GM23338 (cell line): ENCODE measurements around the gene NDUFA13. TPM values are rescaled to one million over a fixed set of nuclear protein-coding genes. Genes with fewer than 3 reads are reported as not detected.

Source experiments
- ATAC-seq: fragments of 200-7000 bp; cut with Tn5 transposase; 3 replicates; pipeline ENCODE4 v1.9.1; 2020
- DNase-seq: peaks from one replicate; pipeline ENCODE4 v3.0.0-alpha.2; 2015; ENCODE audit warnings: low spot score
- H2AFZ ChIP-seq: fragments of 200-600 bp; sonication (generic); 2 replicates; pipeline ENCODE4 v1.8.0; 2016; ENCODE audit warnings: antibody characterized with exemption, mild to moderate bottlenecking, moderate library complexity
- H3F3A ChIP-seq: fragments of 200-600 bp; sonication (generic); replicated peaks from 2 replicates; pipeline ENCODE4 v1.8.0; 2017; ENCODE audit warnings: antibody characterized with exemption, mixed run types, low read depth
- H3K27ac ChIP-seq: fragments of 200-600 bp; sonication (generic); 2 replicates; pipeline ENCODE4 v1.6.1; 2016; ENCODE audit warnings: low read depth
- H3K27me3 ChIP-seq: fragments of 200-600 bp; sonication (generic); 2 replicates; pipeline ENCODE4 v1.8.0; 2016; ENCODE audit warnings: mild to moderate bottlenecking, mixed run types, moderate library complexity; ENCODE audit not compliant: insufficient read depth
- H3K36me3 ChIP-seq: fragments of 200-600 bp; sonication (generic); 2 replicates; pipeline ENCODE4 v1.8.0; 2016; ENCODE audit warnings: mild to moderate bottlenecking; ENCODE audit not compliant: insufficient read depth
- H3K4me1 ChIP-seq: fragments of 200-600 bp; sonication (generic); 2 replicates; pipeline ENCODE4 v1.8.0; 2016; ENCODE audit warnings: mild to moderate bottlenecking, moderate library complexity; ENCODE audit not compliant: insufficient read depth
- H3K4me2 ChIP-seq: fragments of 200-600 bp; sonication (generic); 2 replicates; pipeline ENCODE4 v1.7.1; 2017; ENCODE audit warnings: mixed run types
- H3K4me3 ChIP-seq: fragments of 200-600 bp; sonication (generic); 2 replicates; pipeline ENCODE4 v1.6.1; 2016; ENCODE audit warnings: mixed run types
- H3K79me2 ChIP-seq: fragments of 200-600 bp; sonication (generic); replicated peaks from 2 replicates; pipeline ENCODE4 v1.8.0; 2017; ENCODE audit warnings: mild to moderate bottlenecking; ENCODE audit not compliant: insufficient read depth
- H3K9me2 ChIP-seq: fragments of 200-600 bp; sonication (generic); 2 replicates; pipeline ENCODE4 v1.8.0; 2017; ENCODE audit not compliant: insufficient read depth
- H4K20me1 ChIP-seq: fragments of 200-600 bp; sonication (generic); replicated peaks from 2 replicates; pipeline ENCODE4 v1.8.0; 2017; ENCODE audit warnings: mild to moderate bottlenecking; ENCODE audit not compliant: insufficient read depth
- H3K27ac Mint-ChIP-seq: 2 replicates; pipeline ENCODE4 v1.8.0; 2020; ENCODE audit warnings: inconsistent platforms, mild to moderate bottlenecking, moderate library complexity, mixed read lengths
- H3K27me3 Mint-ChIP-seq: 3 replicates; pipeline ENCODE4 v1.8.0; 2022; ENCODE audit warnings: low read depth, mild to moderate bottlenecking, moderate library complexity, mixed read lengths, inconsistent platforms; ENCODE audit not compliant: insufficient read depth, poor library complexity
- H3K36me3 Mint-ChIP-seq: 3 replicates; pipeline ENCODE4 v1.8.0; 2021; ENCODE audit warnings: low read depth, mild to moderate bottlenecking, inconsistent platforms, moderate library complexity, mixed read lengths
- H3K4me1 Mint-ChIP-seq: 3 replicates; pipeline ENCODE4 v1.8.0; 2020; ENCODE audit warnings: mild to moderate bottlenecking, inconsistent platforms, mixed read lengths
- H3K4me3 Mint-ChIP-seq: 3 replicates; pipeline ENCODE4 v1.8.0; 2021; ENCODE audit warnings: moderate library complexity, mild to moderate bottlenecking, inconsistent platforms, mixed read lengths
- H3K9me3 Mint-ChIP-seq: 3 replicates; pipeline ENCODE4 v1.8.0; 2020; ENCODE audit warnings: moderate library complexity, mild to moderate bottlenecking, inconsistent platforms, mixed read lengths
- CREB1 ChIP-seq: fragments of 250-450 bp; sonication (Bioruptor Pico); IDR thresholded peaks from 2 replicates; pipeline ENCODE4 v1.5.0; 2020; ENCODE audit warnings: low read depth, mild to moderate bottlenecking, moderate library complexity
- EZH2 ChIP-seq: fragments of 200-600 bp; sonication (generic); IDR thresholded peaks from one replicate; pipeline ENCODE4 v1.8.0; 2017; ENCODE audit warnings: antibody characterized with exemption, mild to moderate bottlenecking, low read depth; ENCODE audit not compliant: unreplicated experiment
- EZH2phosphoT487 ChIP-seq: fragments of 200-600 bp; sonication (generic); IDR thresholded peaks from one replicate; pipeline ENCODE4 v1.8.1; 2018; ENCODE audit warnings: antibody characterized with exemption; ENCODE audit not compliant: unreplicated experiment
- JUNB ChIP-seq: IDR thresholded peaks from one replicate; pipeline ENCODE4 v1.6.1; 2016; ENCODE audit warnings: antibody characterized with exemption; ENCODE audit not compliant: unreplicated experiment
- NANOG ChIP-seq: IDR thresholded peaks from 2 replicates; pipeline ENCODE4 v1.6.1; 2016; ENCODE audit warnings: antibody characterized with exemption, borderline replicate concordance
- POLR2AphosphoS5 ChIP-seq: IDR thresholded peaks from 2 replicates; pipeline ENCODE4 v1.6.1; 2016; ENCODE audit warnings: antibody characterized with exemption, low read depth
- STAT1 ChIP-seq: IDR thresholded peaks from one replicate; pipeline ENCODE4 v1.6.1; 2016; ENCODE audit warnings: antibody characterized with exemption; ENCODE audit not compliant: unreplicated experiment
- ZNF114 ChIP-seq: fragments of 250-450 bp; sonication (Bioruptor Pico); IDR thresholded peaks from 2 replicates; pipeline ENCODE4 v1.5.0; 2020; ENCODE audit warnings: mild to moderate bottlenecking, moderate library complexity
- ZNF331 ChIP-seq: fragments of 250-450 bp; sonication (Bioruptor Pico); IDR thresholded peaks from 2 replicates; pipeline ENCODE4 v1.5.0; 2020; ENCODE audit warnings: low read depth, mild to moderate bottlenecking, moderate library complexity
- polyA plus RNA-seq: library from polyadenylated mRNA; unstranded; fragments of >200 nt; fragmentation: Nextera tagmentation; extraction: Ambion mirVana; gene quantifications from 2 replicates; pipeline ENCODE4 v1.2.1, GENCODE V29; 2016
- total RNA-seq: library from RNA; depleted of rRNA; stranded (reverse); fragments of >200 nt; shearing (Covaris generic); gene quantifications from 2 replicates; pipeline ENCODE4 v1.2.3, GENCODE V29; 2014
- TF ChIP-seq, protein P1 (sequence below), 2 experiments: fragments of 200-600 bp in 1 of 2; sonication (generic) in 1 of 2; conservative IDR thresholded peaks; 2 replicates each; pipeline versions ENCODE4 v1.5.1 to v1.6.1; 2016 to 2017; ENCODE audit warnings: antibody characterized with exemption in 2 of 2, low read depth in 2 of 2, mild to moderate bottlenecking in 2 of 2, moderate library complexity in 1 of 2
- TF ChIP-seq, protein P2 (sequence below): IDR thresholded peaks from 2 replicates; pipeline ENCODE4 v1.6.1; 2016; ENCODE audit warnings: antibody characterized with exemption
- TF ChIP-seq, protein P3 (sequence below): fragments of 250-450 bp; sonication (Bioruptor Pico); IDR thresholded peaks from 2 replicates; pipeline ENCODE4 v1.5.0; 2020; ENCODE audit warnings: mild to moderate bottlenecking, moderate library complexity

NDUFA13 gene
- total and polyA plus RNA-seq, 2 experiments from 2014 or later, result 143 to 598 TPM

DNA sequence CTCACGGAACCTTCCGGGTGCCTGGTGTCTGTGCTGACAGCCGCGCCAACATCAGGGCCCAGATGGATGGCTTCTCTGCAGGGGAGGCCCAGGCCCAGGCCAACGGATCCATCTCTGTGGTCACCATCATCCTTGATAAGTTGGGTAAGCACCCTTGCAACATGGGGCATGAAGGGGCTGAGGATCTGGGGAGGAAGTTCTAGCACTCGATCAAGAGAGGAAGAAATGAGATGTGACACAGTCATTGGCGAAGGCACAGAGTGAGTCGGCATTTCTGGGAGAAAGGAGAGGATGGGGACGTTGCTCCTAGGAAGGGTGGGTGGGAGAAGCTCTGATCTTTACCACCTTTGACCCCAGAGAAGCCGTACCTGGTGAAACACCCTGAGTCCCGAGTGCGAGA is 26.5 kb downstream of the NDUFA13 start (continued):
- TF ChIP-seq ZNF331 (CRISPR knock-in tag), result no peak
- TF ChIP-seq, protein P1, sequence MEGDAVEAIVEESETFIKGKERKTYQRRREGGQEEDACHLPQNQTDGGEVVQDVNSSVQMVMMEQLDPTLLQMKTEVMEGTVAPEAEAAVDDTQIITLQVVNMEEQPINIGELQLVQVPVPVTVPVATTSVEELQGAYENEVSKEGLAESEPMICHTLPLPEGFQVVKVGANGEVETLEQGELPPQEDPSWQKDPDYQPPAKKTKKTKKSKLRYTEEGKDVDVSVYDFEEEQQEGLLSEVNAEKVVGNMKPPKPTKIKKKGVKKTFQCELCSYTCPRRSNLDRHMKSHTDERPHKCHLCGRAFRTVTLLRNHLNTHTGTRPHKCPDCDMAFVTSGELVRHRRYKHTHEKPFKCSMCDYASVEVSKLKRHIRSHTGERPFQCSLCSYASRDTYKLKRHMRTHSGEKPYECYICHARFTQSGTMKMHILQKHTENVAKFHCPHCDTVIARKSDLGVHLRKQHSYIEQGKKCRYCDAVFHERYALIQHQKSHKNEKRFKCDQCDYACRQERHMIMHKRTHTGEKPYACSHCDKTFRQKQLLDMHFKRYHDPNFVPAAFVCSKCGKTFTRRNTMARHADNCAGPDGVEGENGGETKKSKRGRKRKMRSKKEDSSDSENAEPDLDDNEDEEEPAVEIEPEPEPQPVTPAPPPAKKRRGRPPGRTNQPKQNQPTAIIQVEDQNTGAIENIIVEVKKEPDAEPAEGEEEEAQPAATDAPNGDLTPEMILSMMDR (conservative IDR thresholded peaks at IDR 0.05; ENCODE audit: low read depth in 2 of 2), result no peak
- no peak for TF ChIP-seq ZNF114
- TF ChIP-seq JUNB, result no peak

DNA sequence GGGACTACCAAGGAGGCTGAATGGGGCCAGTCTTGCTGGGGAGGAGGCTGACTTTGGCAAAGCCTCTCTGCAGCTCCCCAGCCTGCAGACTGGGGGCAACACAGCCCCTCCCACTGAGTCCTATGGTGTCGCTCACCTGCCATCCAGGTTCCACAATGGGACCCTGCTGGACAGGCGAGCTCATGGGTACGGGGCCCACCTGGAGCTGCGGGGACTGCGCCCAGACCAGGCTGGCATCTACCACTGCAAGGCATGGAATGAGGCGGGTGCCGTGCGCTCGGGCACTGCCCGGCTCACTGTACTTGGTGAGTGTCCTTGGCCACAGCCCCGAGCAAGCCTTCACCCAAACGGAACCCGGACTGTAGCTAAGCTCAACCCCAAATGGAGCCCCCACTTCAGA is 27.1 kb downstream of the NDUFA13 start:
- Mint-ChIP-seq H3K4me3 (no peak overlapping the region), H3K4me1 (peaks cover 8% of the 10 kb centered on the region; the same call in 2 of the 3 replicates), H3K27me3 (peaks cover 15% of the 10 kb centered on the region), H3K9me3 (no peaks in the 10 kb centered on the region), H3K36me3 (no peaks in the 10 kb centered on the region; the same call in 2 of the 3 replicates), H3K27ac (no peak overlapping the region)
- no peak for DNase-seq
- Histone ChIP-seq H2AFZ (no peak overlapping the region), H3K79me2 (no peaks in the 10 kb centered on the region), H3K4me3 (no peak overlapping the region), H3K27ac (no peak overlapping the region), H3K36me3 (no peaks in the 10 kb centered on the region), H3F3A (0 out of 2 replicates have a peak, but pooled peaks cover 8% of the 10 kb centered on the region), H4K20me1 (0 out of 2 replicates have a peak, but pooled peaks cover 5% of the 10 kb centered on the region), H3K4me2 (no peak overlapping the region), H3K4me1 (peaks cover 5% of the 10 kb centered on the region; the same call in 1 of the 2 replicates), H3K27me3 (peaks cover 25% of the 10 kb centered on the region), H3K9me2 (no peaks in the 10 kb centered on the region)
- no peak for ATAC-seq
- TF ChIP-seq CREB1 (CRISPR knock-in tag) (no peak), STAT1 (no peak), ZNF331 (CRISPR knock-in tag) (no peak), NANOG (no peak), POLR2AphosphoS5 (no peak), ZNF114 (no peak), EZH2 (no peak), JUNB (no peak), EZH2phosphoT487 (no peak)
- TF ChIP-seq, protein P2, sequence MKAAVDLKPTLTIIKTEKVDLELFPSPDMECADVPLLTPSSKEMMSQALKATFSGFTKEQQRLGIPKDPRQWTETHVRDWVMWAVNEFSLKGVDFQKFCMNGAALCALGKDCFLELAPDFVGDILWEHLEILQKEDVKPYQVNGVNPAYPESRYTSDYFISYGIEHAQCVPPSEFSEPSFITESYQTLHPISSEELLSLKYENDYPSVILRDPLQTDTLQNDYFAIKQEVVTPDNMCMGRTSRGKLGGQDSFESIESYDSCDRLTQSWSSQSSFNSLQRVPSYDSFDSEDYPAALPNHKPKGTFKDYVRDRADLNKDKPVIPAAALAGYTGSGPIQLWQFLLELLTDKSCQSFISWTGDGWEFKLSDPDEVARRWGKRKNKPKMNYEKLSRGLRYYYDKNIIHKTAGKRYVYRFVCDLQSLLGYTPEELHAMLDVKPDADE, result no peak
- TF ChIP-seq, protein P3, sequence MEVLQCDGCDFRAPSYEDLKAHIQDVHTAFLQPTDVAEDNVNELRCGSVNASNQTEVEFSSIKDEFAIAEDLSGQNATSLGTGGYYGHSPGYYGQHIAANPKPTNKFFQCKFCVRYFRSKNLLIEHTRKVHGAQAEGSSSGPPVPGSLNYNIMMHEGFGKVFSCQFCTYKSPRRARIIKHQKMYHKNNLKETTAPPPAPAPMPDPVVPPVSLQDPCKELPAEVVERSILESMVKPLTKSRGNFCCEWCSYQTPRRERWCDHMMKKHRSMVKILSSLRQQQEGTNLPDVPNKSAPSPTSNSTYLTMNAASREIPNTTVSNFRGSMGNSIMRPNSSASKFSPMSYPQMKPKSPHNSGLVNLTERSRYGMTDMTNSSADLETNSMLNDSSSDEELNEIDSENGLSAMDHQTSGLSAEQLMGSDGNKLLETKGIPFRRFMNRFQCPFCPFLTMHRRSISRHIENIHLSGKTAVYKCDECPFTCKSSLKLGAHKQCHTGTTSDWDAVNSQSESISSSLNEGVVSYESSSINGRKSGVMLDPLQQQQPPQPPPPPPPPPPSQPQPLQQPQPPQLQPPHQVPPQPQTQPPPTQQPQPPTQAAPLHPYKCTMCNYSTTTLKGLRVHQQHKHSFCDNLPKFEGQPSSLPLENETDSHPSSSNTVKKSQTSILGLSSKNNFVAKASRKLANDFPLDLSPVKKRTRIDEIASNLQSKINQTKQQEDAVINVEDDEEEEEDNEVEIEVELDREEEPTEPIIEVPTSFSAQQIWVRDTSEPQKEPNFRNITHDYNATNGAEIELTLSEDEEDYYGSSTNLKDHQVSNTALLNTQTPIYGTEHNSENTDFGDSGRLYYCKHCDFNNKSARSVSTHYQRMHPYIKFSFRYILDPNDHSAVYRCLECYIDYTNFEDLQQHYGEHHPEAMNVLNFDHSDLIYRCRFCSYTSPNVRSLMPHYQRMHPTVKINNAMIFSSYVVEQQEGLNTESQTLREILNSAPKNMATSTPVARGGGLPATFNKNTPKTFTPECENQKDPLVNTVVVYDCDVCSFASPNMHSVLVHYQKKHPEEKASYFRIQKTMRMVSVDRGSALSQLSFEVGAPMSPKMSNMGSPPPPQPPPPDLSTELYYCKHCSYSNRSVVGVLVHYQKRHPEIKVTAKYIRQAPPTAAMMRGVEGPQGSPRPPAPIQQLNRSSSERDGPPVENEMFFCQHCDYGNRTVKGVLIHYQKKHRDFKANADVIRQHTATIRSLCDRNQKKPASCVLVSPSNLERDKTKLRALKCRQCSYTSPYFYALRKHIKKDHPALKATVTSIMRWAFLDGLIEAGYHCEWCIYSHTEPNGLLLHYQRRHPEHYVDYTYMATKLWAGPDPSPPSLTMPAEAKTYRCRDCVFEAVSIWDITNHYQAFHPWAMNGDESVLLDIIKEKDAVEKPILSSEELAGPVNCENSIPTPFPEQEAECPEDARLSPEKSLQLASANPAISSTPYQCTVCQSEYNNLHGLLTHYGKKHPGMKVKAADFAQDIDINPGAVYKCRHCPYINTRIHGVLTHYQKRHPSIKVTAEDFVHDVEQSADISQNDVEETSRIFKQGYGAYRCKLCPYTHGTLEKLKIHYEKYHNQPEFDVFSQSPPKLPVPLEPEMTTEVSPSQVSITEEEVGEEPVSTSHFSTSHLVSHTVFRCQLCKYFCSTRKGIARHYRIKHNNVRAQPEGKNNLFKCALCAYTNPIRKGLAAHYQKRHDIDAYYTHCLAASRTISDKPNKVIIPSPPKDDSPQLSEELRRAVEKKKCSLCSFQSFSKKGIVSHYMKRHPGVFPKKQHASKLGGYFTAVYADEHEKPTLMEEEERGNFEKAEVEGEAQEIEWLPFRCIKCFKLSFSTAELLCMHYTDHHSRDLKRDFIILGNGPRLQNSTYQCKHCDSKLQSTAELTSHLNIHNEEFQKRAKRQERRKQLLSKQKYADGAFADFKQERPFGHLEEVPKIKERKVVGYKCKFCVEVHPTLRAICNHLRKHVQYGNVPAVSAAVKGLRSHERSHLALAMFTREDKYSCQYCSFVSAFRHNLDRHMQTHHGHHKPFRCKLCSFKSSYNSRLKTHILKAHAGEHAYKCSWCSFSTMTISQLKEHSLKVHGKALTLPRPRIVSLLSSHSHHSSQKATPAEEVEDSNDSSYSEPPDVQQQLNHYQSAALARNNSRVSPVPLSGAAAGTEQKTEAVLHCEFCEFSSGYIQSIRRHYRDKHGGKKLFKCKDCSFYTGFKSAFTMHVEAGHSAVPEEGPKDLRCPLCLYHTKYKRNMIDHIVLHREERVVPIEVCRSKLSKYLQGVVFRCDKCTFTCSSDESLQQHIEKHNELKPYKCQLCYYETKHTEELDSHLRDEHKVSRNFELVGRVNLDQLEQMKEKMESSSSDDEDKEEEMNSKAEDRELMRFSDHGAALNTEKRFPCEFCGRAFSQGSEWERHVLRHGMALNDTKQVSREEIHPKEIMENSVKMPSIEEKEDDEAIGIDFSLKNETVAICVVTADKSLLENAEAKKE (CRISPR knock-in tag), result no peak
- TF ChIP-seq, protein P1 (conservative IDR thresholded peaks at IDR 0.05; ENCODE audit: low read depth in 2 of 2), result no peak
